Measurements from ENCODE around the gene SPINK8. TPM values are rescaled to one million over a fixed set of nuclear protein-coding genes. Genes with fewer than 3 reads are reported as not detected.
A peak's percentile ranks its signal among the peaks of the same experiment; 100 is the strongest.

Gene SPINK8
- total and polyA plus RNA-seq, 4 donors, result not detected

DNA sequence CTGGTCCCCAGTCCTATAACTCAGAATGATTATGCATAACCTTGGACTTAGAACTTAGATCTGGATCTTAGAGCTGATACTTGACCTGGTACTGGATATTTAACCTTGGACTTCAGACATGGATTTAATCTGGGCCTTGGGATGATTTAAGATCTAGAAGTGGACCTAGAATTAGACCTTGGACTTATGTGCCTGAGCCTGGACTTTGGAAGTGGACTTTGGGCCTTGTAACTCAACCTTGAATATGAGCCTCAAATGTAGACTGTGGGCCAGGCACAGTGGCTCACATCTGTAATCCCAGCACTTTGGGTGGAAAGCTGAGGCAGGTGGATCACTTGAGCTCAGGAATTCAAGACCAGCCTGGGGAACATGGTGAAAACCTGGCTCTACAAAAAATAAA, 46.4 kb downstream of the SPINK8 start:
- H3K4me1 ChIP-seq (ENCODE audit: control insufficient read depth in 4 of 4, insufficient read depth in 4 of 4, low read length in 3 of 4), result no peaks in the 10 kb centered on the region
- no peak overlapping the region for H3K4me3 ChIP-seq (ENCODE audit: low read depth in 1 of 3, low read length in 3 of 3)
- no peak overlapping the region for H3K27ac ChIP-seq (ENCODE audit: low read depth in 1 of 2, low read length in 2 of 2)
- no peak for TF ChIP-seq EGR1 (IDR thresholded peaks at IDR 0.05; ENCODE audit: low read depth in 2 of 2)
- TF ChIP-seq FOXA1 (IDR thresholded peaks at IDR 0.05), result no peak
- TF ChIP-seq, protein P1, sequence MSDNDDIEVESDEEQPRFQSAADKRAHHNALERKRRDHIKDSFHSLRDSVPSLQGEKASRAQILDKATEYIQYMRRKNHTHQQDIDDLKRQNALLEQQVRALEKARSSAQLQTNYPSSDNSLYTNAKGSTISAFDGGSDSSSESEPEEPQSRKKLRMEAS (IDR thresholded peaks at IDR 0.05), result no peak
- TF ChIP-seq TAF1 (conservative IDR thresholded peaks at IDR 0.05), result no peak
- no peak for TF ChIP-seq GABPA (IDR thresholded peaks at IDR 0.05 in 1 of 2, conservative IDR thresholded peaks at IDR 0.05 in 1 of 2)
- peak; percentile 53 to 74 for TF ChIP-seq HNF4A (conservative IDR thresholded peaks at IDR 0.05)
- H3K9ac ChIP-seq (ENCODE audit: low read depth in 1 of 2, low read length in 2 of 2), result no peak overlapping the region
- no peaks in the 10 kb centered on the region for H3K9me3 ChIP-seq (ENCODE audit: control insufficient read depth in 4 of 4, low read length in 3 of 4)
- no peak for DNase-seq (ENCODE audit: low spot score)
- H3K36me3 ChIP-seq (ENCODE audit: control insufficient read depth in 4 of 4, insufficient read depth in 3 of 4, low read depth in 1 of 4, low read length in 3 of 4), result no peaks in the 10 kb centered on the region
- no peaks in the 10 kb centered on the region for H3K27me3 ChIP-seq (ENCODE audit: control insufficient read depth in 4 of 4, insufficient read depth in 4 of 4, low read length in 3 of 4)

DNA sequence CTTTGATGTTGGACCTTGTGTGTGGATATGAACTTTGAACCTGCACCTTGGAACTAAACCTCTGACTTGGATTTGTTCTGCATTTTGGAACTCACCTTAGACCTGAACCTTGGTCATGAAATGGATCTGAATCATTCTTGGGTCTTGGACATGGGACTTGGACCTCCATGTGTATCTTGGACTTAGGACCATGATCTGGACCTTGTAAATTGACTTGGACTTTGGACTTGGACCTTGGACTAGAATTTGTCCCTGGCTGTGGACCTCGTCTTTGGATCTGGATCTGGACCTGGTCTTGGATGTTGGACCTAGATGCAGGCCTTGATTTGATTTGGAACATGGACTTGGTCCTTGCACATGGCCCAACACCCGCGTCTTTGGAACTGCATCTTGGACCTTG, 47.2 kb downstream of the SPINK8 start:
- 86% methylated on average over 3 of the region's 3 CpGs for WGBS

DNA sequence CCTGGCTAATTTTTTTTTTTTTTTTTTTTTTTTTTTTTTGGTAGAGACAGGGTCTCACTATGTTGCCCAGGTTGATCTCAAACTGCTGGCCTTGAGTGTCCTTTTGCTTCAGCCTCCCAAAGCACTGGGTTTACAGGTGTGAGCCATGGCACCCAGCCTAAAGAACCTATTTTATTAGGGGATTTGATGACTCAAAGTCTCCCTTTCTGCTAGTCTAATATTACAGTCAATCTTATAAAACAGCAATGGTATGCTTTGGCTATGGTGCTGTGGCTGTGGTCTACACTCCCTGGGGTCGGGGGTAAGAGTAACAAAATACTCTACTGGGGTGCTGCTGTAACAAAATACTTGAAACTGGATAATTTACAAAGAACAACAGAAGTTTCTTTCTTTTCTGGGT, 47.8 kb downstream of the SPINK8 start:
- DNase-seq (ENCODE audit: low spot score), result no peak
- Histone ChIP-seq H3K27ac (ENCODE audit: low read depth in 1 of 2, low read length in 2 of 2) (no peak overlapping the region), H3K9me3 (ENCODE audit: control insufficient read depth in 4 of 4, low read length in 3 of 4) (no peaks in the 10 kb centered on the region), H3K27me3 (ENCODE audit: control insufficient read depth in 4 of 4, insufficient read depth in 4 of 4, low read length in 3 of 4) (no peaks in the 10 kb centered on the region), H3K4me1 (ENCODE audit: control insufficient read depth in 4 of 4, insufficient read depth in 4 of 4, low read length in 3 of 4) (no peaks in the 10 kb centered on the region), H3K4me3 (ENCODE audit: low read depth in 1 of 3, low read length in 3 of 3) (no peak overlapping the region), H3K9ac (ENCODE audit: low read depth in 1 of 2, low read length in 2 of 2) (no peak overlapping the region), H3K36me3 (ENCODE audit: control insufficient read depth in 4 of 4, insufficient read depth in 3 of 4, low read depth in 1 of 4, low read length in 3 of 4) (no peaks in the 10 kb centered on the region)
- 95% methylated on average over 1 of the region's 1 CpG for WGBS
- TF ChIP-seq JUND (IDR thresholded peaks at IDR 0.05) (no peak), NR2F2 (IDR thresholded peaks at IDR 0.05) (no peak), FOXA2 (IDR thresholded peaks at IDR 0.05) (no peak), RAD21 (IDR thresholded peaks at IDR 0.05) (no peak), HNF4A (conservative IDR thresholded peaks at IDR 0.05) (no peak), FOXA1 (IDR thresholded peaks at IDR 0.05) (no peak), RXRA (IDR thresholded peaks at IDR 0.05) (no peak), HNF4G (IDR thresholded peaks at IDR 0.05) (no peak), TAF1 (conservative IDR thresholded peaks at IDR 0.05) (no peak), SP1 (IDR thresholded peaks at IDR 0.05) (no peak), GABPA (IDR thresholded peaks at IDR 0.05 in 1 of 2, conservative IDR thresholded peaks at IDR 0.05 in 1 of 2) (no peak), YY1 (IDR thresholded peaks at IDR 0.05) (no peak)
- TF ChIP-seq, protein P2, sequence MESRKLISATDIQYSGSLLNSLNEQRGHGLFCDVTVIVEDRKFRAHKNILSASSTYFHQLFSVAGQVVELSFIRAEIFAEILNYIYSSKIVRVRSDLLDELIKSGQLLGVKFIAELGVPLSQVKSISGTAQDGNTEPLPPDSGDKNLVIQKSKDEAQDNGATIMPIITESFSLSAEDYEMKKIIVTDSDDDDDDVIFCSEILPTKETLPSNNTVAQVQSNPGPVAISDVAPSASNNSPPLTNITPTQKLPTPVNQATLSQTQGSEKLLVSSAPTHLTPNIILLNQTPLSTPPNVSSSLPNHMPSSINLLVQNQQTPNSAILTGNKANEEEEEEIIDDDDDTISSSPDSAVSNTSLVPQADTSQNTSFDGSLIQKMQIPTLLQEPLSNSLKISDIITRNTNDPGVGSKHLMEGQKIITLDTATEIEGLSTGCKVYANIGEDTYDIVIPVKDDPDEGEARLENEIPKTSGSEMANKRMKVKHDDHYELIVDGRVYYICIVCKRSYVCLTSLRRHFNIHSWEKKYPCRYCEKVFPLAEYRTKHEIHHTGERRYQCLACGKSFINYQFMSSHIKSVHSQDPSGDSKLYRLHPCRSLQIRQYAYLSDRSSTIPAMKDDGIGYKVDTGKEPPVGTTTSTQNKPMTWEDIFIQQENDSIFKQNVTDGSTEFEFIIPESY (IDR thresholded peaks at IDR 0.05), result no peak
- TF ChIP-seq, protein P1 (IDR thresholded peaks at IDR 0.05), result no peak
- TF ChIP-seq, protein P3, sequence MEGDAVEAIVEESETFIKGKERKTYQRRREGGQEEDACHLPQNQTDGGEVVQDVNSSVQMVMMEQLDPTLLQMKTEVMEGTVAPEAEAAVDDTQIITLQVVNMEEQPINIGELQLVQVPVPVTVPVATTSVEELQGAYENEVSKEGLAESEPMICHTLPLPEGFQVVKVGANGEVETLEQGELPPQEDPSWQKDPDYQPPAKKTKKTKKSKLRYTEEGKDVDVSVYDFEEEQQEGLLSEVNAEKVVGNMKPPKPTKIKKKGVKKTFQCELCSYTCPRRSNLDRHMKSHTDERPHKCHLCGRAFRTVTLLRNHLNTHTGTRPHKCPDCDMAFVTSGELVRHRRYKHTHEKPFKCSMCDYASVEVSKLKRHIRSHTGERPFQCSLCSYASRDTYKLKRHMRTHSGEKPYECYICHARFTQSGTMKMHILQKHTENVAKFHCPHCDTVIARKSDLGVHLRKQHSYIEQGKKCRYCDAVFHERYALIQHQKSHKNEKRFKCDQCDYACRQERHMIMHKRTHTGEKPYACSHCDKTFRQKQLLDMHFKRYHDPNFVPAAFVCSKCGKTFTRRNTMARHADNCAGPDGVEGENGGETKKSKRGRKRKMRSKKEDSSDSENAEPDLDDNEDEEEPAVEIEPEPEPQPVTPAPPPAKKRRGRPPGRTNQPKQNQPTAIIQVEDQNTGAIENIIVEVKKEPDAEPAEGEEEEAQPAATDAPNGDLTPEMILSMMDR (IDR thresholded peaks at IDR 0.05; ENCODE audit: low read depth, low read length, missing input control), result no peak
- TF ChIP-seq, protein P4, sequence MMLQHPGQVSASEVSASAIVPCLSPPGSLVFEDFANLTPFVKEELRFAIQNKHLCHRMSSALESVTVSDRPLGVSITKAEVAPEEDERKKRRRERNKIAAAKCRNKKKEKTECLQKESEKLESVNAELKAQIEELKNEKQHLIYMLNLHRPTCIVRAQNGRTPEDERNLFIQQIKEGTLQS (IDR thresholded peaks at IDR 0.05), result no peak

More for the DNA sequence above, 47.2 kb downstream of the SPINK8 start:
- H3K4me3 ChIP-seq (ENCODE audit: low read depth in 1 of 3, low read length in 3 of 3), result no peak overlapping the region
- DNase-seq (ENCODE audit: low spot score), result no peak
- H3K4me1 ChIP-seq (ENCODE audit: control insufficient read depth in 4 of 4, insufficient read depth in 4 of 4, low read length in 3 of 4), result no peaks in the 10 kb centered on the region
- no peak overlapping the region for H3K9ac ChIP-seq (ENCODE audit: low read depth in 1 of 2, low read length in 2 of 2)
- peak; percentile 74 to 92 for TF ChIP-seq HNF4A (conservative IDR thresholded peaks at IDR 0.05)
- TF ChIP-seq HNF4G (IDR thresholded peaks at IDR 0.05), result peak; percentile 76
- TF ChIP-seq, protein P5, sequence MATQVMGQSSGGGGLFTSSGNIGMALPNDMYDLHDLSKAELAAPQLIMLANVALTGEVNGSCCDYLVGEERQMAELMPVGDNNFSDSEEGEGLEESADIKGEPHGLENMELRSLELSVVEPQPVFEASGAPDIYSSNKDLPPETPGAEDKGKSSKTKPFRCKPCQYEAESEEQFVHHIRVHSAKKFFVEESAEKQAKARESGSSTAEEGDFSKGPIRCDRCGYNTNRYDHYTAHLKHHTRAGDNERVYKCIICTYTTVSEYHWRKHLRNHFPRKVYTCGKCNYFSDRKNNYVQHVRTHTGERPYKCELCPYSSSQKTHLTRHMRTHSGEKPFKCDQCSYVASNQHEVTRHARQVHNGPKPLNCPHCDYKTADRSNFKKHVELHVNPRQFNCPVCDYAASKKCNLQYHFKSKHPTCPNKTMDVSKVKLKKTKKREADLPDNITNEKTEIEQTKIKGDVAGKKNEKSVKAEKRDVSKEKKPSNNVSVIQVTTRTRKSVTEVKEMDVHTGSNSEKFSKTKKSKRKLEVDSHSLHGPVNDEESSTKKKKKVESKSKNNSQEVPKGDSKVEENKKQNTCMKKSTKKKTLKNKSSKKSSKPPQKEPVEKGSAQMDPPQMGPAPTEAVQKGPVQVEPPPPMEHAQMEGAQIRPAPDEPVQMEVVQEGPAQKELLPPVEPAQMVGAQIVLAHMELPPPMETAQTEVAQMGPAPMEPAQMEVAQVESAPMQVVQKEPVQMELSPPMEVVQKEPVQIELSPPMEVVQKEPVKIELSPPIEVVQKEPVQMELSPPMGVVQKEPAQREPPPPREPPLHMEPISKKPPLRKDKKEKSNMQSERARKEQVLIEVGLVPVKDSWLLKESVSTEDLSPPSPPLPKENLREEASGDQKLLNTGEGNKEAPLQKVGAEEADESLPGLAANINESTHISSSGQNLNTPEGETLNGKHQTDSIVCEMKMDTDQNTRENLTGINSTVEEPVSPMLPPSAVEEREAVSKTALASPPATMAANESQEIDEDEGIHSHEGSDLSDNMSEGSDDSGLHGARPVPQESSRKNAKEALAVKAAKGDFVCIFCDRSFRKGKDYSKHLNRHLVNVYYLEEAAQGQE (IDR thresholded peaks at IDR 0.05), result no peak
- H3K9me3 ChIP-seq (ENCODE audit: control insufficient read depth in 4 of 4, low read length in 3 of 4), result no peaks in the 10 kb centered on the region
- H3K36me3 ChIP-seq (ENCODE audit: control insufficient read depth in 4 of 4, insufficient read depth in 3 of 4, low read depth in 1 of 4, low read length in 3 of 4), result no peaks in the 10 kb centered on the region
- H3K27ac ChIP-seq (ENCODE audit: low read depth in 1 of 2, low read length in 2 of 2), result no peak overlapping the region
- no peaks in the 10 kb centered on the region for H3K27me3 ChIP-seq (ENCODE audit: control insufficient read depth in 4 of 4, insufficient read depth in 4 of 4, low read length in 3 of 4)

All from liver (tissue), 9 donors.